Heart left ventricle (tissue), 13 donors: ENCODE measurements around the gene CLDN16.

Experiments used
- CTCF ChIP-seq, 12 donors: fragments of 200-600 bp; sonication (generic) in 4 of 12; IDR thresholded peaks; one replicate each; pipeline versions ENCODE4 v1.5.0 to v1.8.0; 2018 to 2022; ENCODE audit warnings: antibody characterized with exemption in 12 of 12, mild to moderate bottlenecking in 5 of 12
- POLR2A ChIP-seq, 2 donors: fragments of 450-650 bp; IDR thresholded peaks; one replicate each; pipeline ENCODE4 v1.6.1; 2017; ENCODE audit warnings: antibody characterized with exemption in 2 of 2, mild to moderate bottlenecking in 2 of 2, moderate library complexity in 2 of 2
- donor health status: ischemic (EF 13 %, LVEDD 7.1; RV severe dilation, severe dysfunction).
- donor health status: DM: no; HTN: yes; CAD: no.
- donor health status: DM: no; HTN: no; CAD: no.
- donor health status: ischemic (EF 25% LVEDD 6.9; RV normal size, moderate dysfunction).
- donor health status: ischemic (EF 25% LVEDD 5.7; RV mildly dilated, moderate dysfunction).
- donor health status: ischemic (EF 35%, LVEDD 5.7; RV mildly dilated, moderate dysfunction).
- donor health status: nonischemic (EF 11% LVEDD 7.7; RV severe dilation, severe dysfunction).
- donor health status: DM: yes; HTN: yes; CAD: no.
- donor health status: PGD.
- donor health status: ischemic (EF 29% LVEDD 5.4; RV normal size, mild dysfunction).
- donor health status: nonischemic (EF 23%, LVEDD 6.1; RV moderate dilation, normal function).

- TF ChIP-seq CTCF (IDR thresholded peaks at IDR 0.05) (no peak), POLR2A (IDR thresholded peaks at IDR 0.05) (no peak)
Measured at GRCh38 chr3:190359813-190360212, 28.1 kb upstream of the CLDN16 start.
